ENCODE data around the gene PAX3. TPM values are rescaled to one million over a fixed set of nuclear protein-coding genes. Genes with fewer than 3 reads are reported as not detected.

The PAX3 gene
- total and polyA plus RNA-seq, 8 donors, result not detected

DNA sequence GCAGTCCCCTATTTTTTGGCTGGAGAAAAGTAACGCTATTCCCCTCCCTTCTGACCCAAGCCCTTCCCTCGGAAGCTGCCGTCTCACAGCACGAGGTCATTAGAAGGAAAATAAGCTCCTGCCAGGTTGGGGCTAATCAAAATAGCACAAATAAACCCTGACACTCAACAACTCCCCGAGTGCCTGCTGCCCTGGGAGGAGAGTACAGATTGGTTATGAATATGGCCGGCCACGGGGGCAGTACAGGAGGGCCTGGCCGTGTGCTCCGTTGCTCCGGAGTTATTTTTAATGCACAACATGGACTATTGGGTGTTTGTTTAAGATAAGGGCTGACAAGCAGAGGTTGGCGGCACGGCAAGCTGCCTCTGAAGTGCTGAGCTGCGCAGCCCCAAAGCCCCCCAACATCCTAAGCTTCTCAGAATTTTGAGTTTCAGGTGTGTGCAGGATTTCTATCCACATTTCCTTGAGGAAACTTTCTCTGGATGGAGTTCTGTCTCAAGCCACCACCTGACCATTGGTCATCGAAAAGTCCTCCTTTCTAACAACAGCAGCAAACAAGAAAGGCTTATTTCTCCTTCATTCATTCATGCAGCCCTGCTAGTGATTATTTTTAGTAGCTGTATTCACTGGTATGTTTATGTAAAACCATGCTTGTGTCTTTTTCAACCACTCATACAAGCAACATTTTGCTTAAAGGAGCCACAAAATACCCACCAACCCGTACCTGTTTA is 58.7 kb downstream of the PAX3 start:
- 2 to 8% (median 5%) methylated on average over 15 of the region's 15 CpGs for WGBS, 5 donors
- no peak for TF ChIP-seq POLR2AphosphoS5 (IDR thresholded peaks at IDR 0.05)
- no peak for TF ChIP-seq EP300 (IDR thresholded peaks at IDR 0.05)
- TF ChIP-seq, protein P1, sequence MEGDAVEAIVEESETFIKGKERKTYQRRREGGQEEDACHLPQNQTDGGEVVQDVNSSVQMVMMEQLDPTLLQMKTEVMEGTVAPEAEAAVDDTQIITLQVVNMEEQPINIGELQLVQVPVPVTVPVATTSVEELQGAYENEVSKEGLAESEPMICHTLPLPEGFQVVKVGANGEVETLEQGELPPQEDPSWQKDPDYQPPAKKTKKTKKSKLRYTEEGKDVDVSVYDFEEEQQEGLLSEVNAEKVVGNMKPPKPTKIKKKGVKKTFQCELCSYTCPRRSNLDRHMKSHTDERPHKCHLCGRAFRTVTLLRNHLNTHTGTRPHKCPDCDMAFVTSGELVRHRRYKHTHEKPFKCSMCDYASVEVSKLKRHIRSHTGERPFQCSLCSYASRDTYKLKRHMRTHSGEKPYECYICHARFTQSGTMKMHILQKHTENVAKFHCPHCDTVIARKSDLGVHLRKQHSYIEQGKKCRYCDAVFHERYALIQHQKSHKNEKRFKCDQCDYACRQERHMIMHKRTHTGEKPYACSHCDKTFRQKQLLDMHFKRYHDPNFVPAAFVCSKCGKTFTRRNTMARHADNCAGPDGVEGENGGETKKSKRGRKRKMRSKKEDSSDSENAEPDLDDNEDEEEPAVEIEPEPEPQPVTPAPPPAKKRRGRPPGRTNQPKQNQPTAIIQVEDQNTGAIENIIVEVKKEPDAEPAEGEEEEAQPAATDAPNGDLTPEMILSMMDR (IDR thresholded peaks at IDR 0.05), result no peak
- TF ChIP-seq POLR2A (IDR thresholded peaks at IDR 0.05), result no peak
- H3K27me3 ChIP-seq, result peaks cover 0 to 39% (median 35%) of the 10 kb centered on the region in 3 donors
- intact Hi-C loops (cut with DNase I; ENCODE audit: low total_unique reads), result no loop called here
- peaks cover 0 to 11% (median 3%) of the 10 kb centered on the region in 4 donors for H3K4me1 ChIP-seq
- H3K9me3 ChIP-seq, result no peaks in the 10 kb centered on the region
- H3K27ac ChIP-seq, result no peak overlapping the region
- peak in 1 of 2 donors; percentile 30 for DNase-seq
- no peak overlapping the region for H3K4me3 ChIP-seq
- no peaks in the 10 kb centered on the region for H3K36me3 ChIP-seq

DNA sequence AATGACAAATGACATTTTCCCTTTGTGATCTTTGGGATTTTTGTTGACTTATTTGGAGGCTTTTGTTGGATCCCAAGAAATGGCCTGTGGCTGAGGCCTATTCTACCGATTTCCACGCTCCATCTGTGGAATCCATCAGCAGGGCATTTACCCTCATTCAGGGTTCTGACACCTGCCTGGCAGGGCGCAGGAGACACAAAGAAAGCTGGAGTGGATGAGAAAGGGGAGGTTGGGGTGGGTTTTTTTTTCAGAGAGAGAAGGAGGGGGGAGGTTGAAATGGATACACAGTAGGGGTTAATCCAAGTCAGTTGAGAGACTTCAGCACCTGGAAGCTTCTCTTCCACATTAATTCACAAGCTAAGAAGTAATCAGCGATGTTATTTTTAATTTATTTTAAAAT is 59.7 kb downstream of the PAX3 start:
- no peak overlapping the region for H3K4me3 ChIP-seq
- TF ChIP-seq POLR2AphosphoS5 (IDR thresholded peaks at IDR 0.05) (no peak), EP300 (IDR thresholded peaks at IDR 0.05) (no peak), POLR2A (IDR thresholded peaks at IDR 0.05) (no peak)
- TF ChIP-seq, protein P1 (IDR thresholded peaks at IDR 0.05), result no peak
- no peak for DNase-seq
- H3K9me3 ChIP-seq, result no peaks in the 10 kb centered on the region
- H3K27ac ChIP-seq, result no peak overlapping the region
- H3K27me3 ChIP-seq, result peaks cover 0 to 39% (median 35%) of the 10 kb centered on the region in 3 donors
- intact Hi-C loops (cut with DNase I; ENCODE audit: low total_unique reads), result no loop called here
- WGBS, 5 donors, result 39 to 59% (median 50%) methylated on average over 4 of the region's 4 CpGs
- no peaks in the 10 kb centered on the region for H3K36me3 ChIP-seq
- H3K4me1 ChIP-seq, result peaks cover 0 to 11% (median 3%) of the 10 kb centered on the region in 4 donors

DNA sequence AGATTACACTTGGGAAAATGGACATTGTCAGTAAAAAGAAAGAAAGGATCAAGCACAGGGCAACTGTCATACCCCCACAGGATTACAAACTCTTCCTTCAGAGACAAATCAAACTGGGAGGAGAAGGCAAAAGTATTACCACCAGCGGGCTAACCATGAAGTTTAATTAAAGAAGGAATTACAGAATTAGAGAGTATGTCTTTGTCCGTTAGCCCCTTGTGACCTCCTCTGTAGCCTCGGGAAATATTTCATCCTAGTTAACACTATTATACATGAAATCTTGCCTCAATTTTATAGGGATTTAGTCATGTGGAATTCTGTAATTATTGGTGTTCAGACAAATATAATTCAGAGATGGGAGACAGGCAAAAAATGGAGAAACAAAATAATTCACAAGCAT is 60.7 kb downstream of the PAX3 start:
- no peaks in the 10 kb centered on the region for H3K9me3 ChIP-seq
- TF ChIP-seq POLR2A (IDR thresholded peaks at IDR 0.05) (no peak), EP300 (IDR thresholded peaks at IDR 0.05) (no peak)
- peaks cover 0 to 47% (median 35%) of the 10 kb centered on the region in 3 donors for H3K27me3 ChIP-seq
- DNase-seq, result no peak
- H3K27ac ChIP-seq, result no peak overlapping the region
- 68 to 83% (median 73%) methylated on average over 3 of the region's 3 CpGs for WGBS, 5 donors
- peaks cover 0 to 11% (median 3%) of the 10 kb centered on the region in 4 donors for H3K4me1 ChIP-seq
- H3K36me3 ChIP-seq, result no peaks in the 10 kb centered on the region
- intact Hi-C loops (cut with DNase I; ENCODE audit: low total_unique reads), result no loop called here
- no peak overlapping the region for H3K4me3 ChIP-seq

DNA sequence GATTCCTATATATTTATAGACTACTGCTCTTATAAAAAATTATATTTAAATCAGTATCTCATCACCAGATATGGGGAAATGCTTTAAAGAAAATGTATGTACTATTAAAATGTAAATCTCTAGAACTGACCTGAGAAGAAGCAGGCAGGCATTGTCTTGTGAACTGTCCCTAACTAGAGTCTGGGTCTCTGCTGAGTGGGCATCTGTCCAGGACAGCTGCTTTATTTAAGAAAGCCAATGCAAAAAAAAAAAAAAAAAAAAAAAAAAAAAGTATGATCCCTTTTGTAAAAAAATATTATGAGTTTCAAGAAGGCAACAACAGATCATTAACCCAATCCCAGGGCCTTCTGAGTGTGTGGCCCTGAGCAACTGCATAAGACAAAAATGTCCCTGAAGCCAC is 66.0 kb downstream of the PAX3 start:
- H3K27me3 ChIP-seq, result peaks cover 0 to 15% (median 0%) of the 10 kb centered on the region in 3 donors
- H3K9me3 ChIP-seq, result no peaks in the 10 kb centered on the region
- no peak for DNase-seq
- no peaks in the 10 kb centered on the region for H3K36me3 ChIP-seq
- H3K4me1 ChIP-seq, result no peaks in the 10 kb centered on the region
- no peak overlapping the region for H3K27ac ChIP-seq
- no peak overlapping the region for H3K4me3 ChIP-seq
- intact Hi-C loops (cut with DNase I; ENCODE audit: low total_unique reads), result no loop called here
- TF ChIP-seq EP300 (IDR thresholded peaks at IDR 0.05) (no peak), POLR2AphosphoS5 (IDR thresholded peaks at IDR 0.05) (no peak), POLR2A (IDR thresholded peaks at IDR 0.05) (no peak)
- TF ChIP-seq, protein P1 (IDR thresholded peaks at IDR 0.05), result no peak

DNA sequence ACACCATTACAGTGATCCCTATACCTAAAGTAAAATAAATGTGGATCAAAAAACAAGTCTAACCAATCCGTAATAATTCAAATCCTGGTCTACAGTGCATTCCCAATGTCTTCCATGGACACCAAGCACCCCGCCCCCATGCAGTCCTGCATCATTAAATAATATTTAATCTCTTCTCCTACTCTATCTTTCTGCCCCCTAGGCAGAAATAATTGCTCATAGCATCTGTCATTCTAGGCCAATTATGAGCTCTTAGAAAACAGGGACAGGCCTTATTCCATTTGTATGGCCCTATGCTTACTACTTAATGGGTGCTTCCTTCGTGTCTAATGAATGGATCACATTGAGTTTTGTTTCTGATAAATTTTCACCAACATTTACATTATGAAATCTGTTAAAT is 66.4 kb downstream of the PAX3 start:
- DNase-seq, result no peak
- Histone ChIP-seq H3K4me3 (no peak overlapping the region), H3K27ac (no peak overlapping the region), H3K36me3 (no peaks in the 10 kb centered on the region), H3K27me3 (peaks cover 0 to 14% (median 0%) of the 10 kb centered on the region in 3 donors), H3K4me1 (no peaks in the 10 kb centered on the region), H3K9me3 (no peaks in the 10 kb centered on the region)
- TF ChIP-seq, protein P1 (IDR thresholded peaks at IDR 0.05), result no peak
- no peak for TF ChIP-seq EP300 (IDR thresholded peaks at IDR 0.05)
- TF ChIP-seq POLR2AphosphoS5 (IDR thresholded peaks at IDR 0.05), result no peak
- no peak for TF ChIP-seq POLR2A (IDR thresholded peaks at IDR 0.05)
- intact Hi-C loops (cut with DNase I; ENCODE audit: low total_unique reads), result no loop called here
- WGBS, 5 donors, result 79 to 90% (median 87%) methylated on average over 3 of the region's 3 CpGs

Measured in stomach (tissue), 9 donors.